HFF-Myc (cell line): ENCODE data around the gene YAF2.
"Not testable (repeated sequence)": the region's sequence is repeated elsewhere in the genome, so short reads cannot be mapped to it uniquely, and the experiment has no call there.

ENCODE experiments used
- DNase-seq: peaks from one replicate; pipeline ENCODE4 v3.0.0-alpha.2; 2011; ENCODE audit warnings: low read depth; ENCODE audit errors: extremely low read depth
- H3K4me3 ChIP-seq: replicated peaks from 2 replicates; pipeline ENCODE4 v1.5.1; 2011; ENCODE audit warnings: low read depth, mild to moderate bottlenecking, control low read depth, low read length
- TF ChIP-seq, protein P1 (sequence below): IDR thresholded peaks from 2 replicates; pipeline ENCODE4 v1.5.1; 2012; ENCODE audit warnings: mild to moderate bottlenecking, low read depth, low read length, control low read depth; ENCODE audit errors: missing control alignments

The YAF2 gene

GRCh38 chr12:42201063-42201462 lies 37.0 kb downstream of the YAF2 start:
- no peak for DNase-seq
- TF ChIP-seq, protein P1, sequence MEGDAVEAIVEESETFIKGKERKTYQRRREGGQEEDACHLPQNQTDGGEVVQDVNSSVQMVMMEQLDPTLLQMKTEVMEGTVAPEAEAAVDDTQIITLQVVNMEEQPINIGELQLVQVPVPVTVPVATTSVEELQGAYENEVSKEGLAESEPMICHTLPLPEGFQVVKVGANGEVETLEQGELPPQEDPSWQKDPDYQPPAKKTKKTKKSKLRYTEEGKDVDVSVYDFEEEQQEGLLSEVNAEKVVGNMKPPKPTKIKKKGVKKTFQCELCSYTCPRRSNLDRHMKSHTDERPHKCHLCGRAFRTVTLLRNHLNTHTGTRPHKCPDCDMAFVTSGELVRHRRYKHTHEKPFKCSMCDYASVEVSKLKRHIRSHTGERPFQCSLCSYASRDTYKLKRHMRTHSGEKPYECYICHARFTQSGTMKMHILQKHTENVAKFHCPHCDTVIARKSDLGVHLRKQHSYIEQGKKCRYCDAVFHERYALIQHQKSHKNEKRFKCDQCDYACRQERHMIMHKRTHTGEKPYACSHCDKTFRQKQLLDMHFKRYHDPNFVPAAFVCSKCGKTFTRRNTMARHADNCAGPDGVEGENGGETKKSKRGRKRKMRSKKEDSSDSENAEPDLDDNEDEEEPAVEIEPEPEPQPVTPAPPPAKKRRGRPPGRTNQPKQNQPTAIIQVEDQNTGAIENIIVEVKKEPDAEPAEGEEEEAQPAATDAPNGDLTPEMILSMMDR = no peak
- H3K4me3 ChIP-seq = no peak overlapping the region

DNA sequence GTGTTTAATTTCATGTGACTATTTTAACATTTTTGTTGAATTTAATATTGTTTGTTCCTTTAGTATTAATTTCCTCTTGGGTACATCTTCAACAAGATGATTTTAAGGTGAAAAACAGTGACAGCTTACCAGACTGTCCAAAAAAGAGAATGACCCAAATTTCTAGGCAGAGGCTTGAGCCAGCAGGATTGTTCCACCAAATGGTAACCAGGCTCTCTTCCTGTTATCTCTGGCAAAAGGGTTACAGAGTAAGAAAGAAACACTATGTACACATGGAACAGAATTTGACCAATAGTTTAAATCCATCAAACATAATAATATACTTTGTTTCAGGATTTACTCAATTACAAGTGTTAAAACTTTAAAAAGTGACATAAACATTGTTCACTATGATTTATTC lies 39.0 kb downstream of the YAF2 start:
- H3K4me3 ChIP-seq = no peak overlapping the region
- TF ChIP-seq, protein P1 = no peak
- no peak for DNase-seq

DNA sequence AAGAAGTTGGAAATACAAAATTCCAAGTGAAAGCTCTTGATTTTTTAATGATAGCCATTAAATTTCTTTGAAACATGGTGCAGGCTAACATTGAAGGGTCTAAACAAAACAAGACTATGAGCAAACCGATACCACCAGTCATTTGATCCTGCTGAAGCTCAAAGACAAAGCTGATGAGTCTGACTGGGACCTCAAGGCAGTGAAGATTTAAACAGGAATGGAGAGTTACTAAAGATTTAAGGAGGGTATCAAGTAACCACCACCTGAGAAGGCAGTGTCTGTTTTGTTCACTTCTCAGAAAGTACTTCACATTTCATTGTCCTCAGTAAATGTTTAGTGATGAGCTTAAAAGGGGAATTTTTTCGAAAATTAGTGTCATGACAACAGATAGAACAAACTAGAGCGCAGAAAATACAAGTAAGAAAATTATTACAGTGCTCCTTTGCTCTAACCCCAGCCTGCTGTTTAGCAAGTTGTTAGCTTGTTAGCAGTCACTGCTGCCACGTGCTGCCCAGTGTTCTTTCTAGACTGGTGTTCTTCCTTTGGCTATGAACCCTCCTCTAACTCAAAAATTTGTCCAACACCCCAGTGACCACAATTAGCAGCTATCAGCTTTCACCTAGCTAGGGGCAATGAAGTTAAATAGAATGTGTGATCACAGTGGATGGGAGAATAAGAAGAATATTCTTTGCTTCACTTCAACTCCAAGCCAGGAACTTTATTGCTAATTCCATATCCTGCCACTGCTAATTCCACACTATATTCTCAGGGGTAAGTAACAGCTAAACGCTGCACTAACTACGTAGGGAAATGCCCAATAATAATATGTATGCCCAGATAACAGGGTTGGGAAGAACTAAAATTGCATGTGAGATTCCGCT lies 41.1 kb downstream of the YAF2 start:
- H3K4me3 ChIP-seq = no peak overlapping the region
- DNase-seq = no peak
- TF ChIP-seq, protein P1 = no peak

- TF ChIP-seq, protein P1 = no peak
- no peak overlapping the region for H3K4me3 ChIP-seq
- DNase-seq = no peak
Measured at GRCh38 chr12:42192686-42193085, 45.4 kb downstream of the YAF2 start.

DNA sequence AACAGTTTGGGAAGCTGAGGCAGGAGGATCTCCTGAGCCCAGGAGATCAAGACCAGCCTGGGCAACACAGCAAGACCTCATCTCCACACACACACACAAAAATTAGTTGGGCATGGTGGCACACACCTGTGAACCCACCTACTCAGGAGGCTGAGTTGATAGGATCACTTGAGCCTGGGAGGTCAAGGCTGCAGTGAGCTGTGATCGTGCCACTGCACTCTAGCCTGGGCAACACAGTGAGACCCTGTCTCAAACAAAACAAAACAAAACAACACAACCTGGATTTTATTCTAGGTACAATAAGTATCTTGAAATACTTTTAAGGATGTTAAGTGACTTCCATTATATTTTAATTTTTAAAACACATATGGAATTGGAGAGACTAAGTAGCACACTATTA lies 45.8 kb downstream of the YAF2 start:
- H3K4me3 ChIP-seq = no peak overlapping the region
- no peak for DNase-seq
- TF ChIP-seq, protein P1 = no peak

GRCh38 chr12:42190376-42190775 lies 47.7 kb downstream of the YAF2 start:
- no peak for DNase-seq
- H3K4me3 ChIP-seq = no peak overlapping the region
- TF ChIP-seq, protein P1 = no peak

GRCh38 chr12:42188275-42188674 lies 49.8 kb downstream of the YAF2 start:
- DNase-seq = not testable (repeated sequence)

More at GRCh38 chr12:42188275-42188674, 49.8 kb downstream of the YAF2 start:
- H3K4me3 ChIP-seq = not testable (repeated sequence)
